ENCODE results near the gene FOXI2. TPM values are rescaled to one million over a fixed set of nuclear protein-coding genes. Genes with fewer than 3 reads are reported as not detected.

The FOXI2 gene
- total and polyA plus RNA-seq, 3 donors from 2014 or later: 0.30 to 0.74 (median 0.47) TPM

DNA sequence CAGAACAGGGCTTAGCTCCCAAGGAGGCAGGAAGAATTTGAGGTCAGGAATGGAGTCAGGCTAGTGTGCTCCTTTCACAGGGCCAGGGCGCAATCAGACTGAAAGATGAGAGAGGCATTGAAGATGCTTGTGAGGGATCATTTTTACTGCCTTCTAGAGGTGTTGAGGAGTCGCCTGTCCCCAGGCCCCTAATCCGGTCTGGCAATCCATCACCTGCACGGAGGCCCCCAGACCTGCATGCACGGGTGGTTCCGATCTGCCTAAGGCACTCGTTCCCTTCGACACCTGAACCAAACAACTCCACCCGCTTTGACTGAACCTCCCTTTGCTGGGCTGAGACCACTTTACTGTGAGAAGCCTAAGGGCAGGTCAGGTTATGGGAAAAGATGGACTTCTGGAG lies 8.0 kb downstream of the FOXI2 start:
- TF ChIP-seq CTCF (IDR thresholded peaks at IDR 0.05): no peak
- no peak for TF ChIP-seq POLR2A (IDR thresholded peaks at IDR 0.05)
- intact Hi-C loops (cut with DNase I; ENCODE audit: low total_unique reads): no loop called here
- Histone ChIP-seq H3K27me3 (no peaks in the 10 kb centered on the region), H3K9me3 (no peaks in the 10 kb centered on the region), H3K4me1 (no peaks in the 10 kb centered on the region), H3K4me3 (no peak overlapping the region), H3K36me3 (ENCODE audit: low read depth, missing control alignments) (no peaks in the 10 kb centered on the region), H3K27ac (no peak overlapping the region)
- WGBS, 2 donors: 45 to 74% methylated on average over 8 to 9 of the region's 9 CpGs
- no peak for DNase-seq

DNA sequence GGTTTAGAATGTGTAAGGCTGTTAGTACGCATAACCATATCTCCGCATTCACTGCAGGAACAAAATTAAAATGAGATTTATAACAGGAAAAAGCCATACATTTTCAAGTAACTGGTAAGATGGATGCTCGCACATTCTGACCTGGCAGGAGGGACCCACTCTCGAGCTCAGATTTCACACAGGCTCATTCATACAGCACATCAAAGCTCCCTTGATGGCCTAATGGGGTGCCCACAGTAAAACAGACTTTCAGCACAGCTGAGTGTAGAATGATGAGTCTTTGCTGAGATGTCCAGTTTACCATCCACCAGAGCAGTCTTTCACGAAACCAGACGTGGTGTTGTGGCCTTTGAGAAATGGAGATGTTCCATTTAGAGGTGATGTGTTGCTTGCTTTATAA lies 8.9 kb downstream of the FOXI2 start:
- WGBS, 2 donors: 75 to 81% methylated on average over 6 of the region's 6 CpGs
- intact Hi-C loops (cut with DNase I; ENCODE audit: low total_unique reads): no loop called here
- Histone ChIP-seq H3K9me3 (no peaks in the 10 kb centered on the region), H3K36me3 (ENCODE audit: low read depth, missing control alignments) (no peaks in the 10 kb centered on the region), H3K4me3 (no peak overlapping the region), H3K4me1 (no peaks in the 10 kb centered on the region), H3K27me3 (no peaks in the 10 kb centered on the region), H3K27ac (no peak overlapping the region)
- TF ChIP-seq POLR2A (IDR thresholded peaks at IDR 0.05) (no peak), CTCF (IDR thresholded peaks at IDR 0.05) (no peak)
- DNase-seq: no peak

- intact Hi-C loops (cut with DNase I; ENCODE audit: low total_unique reads): no loop called here
- Histone ChIP-seq H3K4me3 (no peak overlapping the region), H3K27ac (no peak overlapping the region), H3K9me3 (no peaks in the 10 kb centered on the region), H3K4me1 (no peaks in the 10 kb centered on the region), H3K27me3 (no peaks in the 10 kb centered on the region), H3K36me3 (ENCODE audit: low read depth, missing control alignments) (no peaks in the 10 kb centered on the region)
- no peak for DNase-seq
- WGBS, 2 donors: 55 to 61% methylated on average over 3 of the region's 3 CpGs
- no peak for TF ChIP-seq CTCF (IDR thresholded peaks at IDR 0.05)
- no peak for TF ChIP-seq POLR2A (IDR thresholded peaks at IDR 0.05)
Observed at GRCh38 chr10:127755753-127756152, 18.8 kb downstream of the FOXI2 start.

DNA sequence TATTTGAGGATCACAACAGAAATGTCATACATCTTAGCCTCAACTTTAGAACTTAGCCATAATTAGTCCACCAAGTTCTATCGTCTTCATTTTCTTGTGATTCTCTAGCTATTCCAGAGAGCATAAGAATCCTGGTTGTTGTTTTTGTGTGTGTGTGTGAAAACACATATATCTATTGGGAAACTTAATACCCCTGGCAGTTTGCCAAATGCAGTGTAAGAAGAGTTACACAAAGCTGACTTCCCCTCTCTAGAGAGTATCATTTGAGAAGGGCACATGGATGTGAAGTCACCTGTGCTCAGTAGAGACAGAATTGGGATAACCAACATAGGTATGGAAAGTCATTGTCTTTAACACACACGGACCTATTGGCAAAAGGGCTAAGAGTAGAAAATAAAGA lies 19.3 kb downstream of the FOXI2 start:
- no peak overlapping the region for H3K27ac ChIP-seq
- no peaks in the 10 kb centered on the region for H3K4me1 ChIP-seq
- WGBS, 2 donors: 80 to 83% methylated on average over 2 of the region's 2 CpGs
- H3K9me3 ChIP-seq: no peaks in the 10 kb centered on the region
- H3K27me3 ChIP-seq: no peaks in the 10 kb centered on the region
- no peaks in the 10 kb centered on the region for H3K36me3 ChIP-seq (ENCODE audit: low read depth, missing control alignments)
- no peak overlapping the region for H3K4me3 ChIP-seq
- no peak for DNase-seq
- intact Hi-C loops (cut with DNase I; ENCODE audit: low total_unique reads): no loop called here
- TF ChIP-seq CTCF (IDR thresholded peaks at IDR 0.05) (no peak), POLR2A (IDR thresholded peaks at IDR 0.05) (no peak)

DNA sequence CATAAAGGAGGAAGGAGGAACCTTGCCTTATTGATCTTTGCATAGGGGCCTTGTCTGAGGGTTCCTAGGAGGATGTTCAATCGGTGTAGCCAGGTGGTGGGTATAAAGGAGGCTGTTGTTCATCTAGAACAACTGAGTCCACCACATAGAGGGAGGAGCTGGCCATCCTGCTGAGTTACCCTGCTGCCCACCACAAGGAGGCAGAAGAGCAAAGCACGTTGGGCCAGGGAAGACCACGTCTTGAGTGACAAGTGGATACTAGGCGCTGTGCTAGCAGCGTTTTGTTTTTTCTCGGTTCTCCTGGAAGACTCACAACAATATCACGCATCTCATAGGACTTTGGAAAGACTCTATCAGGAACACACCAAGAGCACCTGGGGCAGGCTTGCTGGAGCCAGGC lies 20.0 kb downstream of the FOXI2 start:
- no peak for DNase-seq

More for the DNA sequence above, 20.0 kb downstream of the FOXI2 start:
- TF ChIP-seq CTCF (IDR thresholded peaks at IDR 0.05) (no peak), POLR2A (IDR thresholded peaks at IDR 0.05) (no peak)
- Histone ChIP-seq H3K27me3 (no peaks in the 10 kb centered on the region), H3K4me1 (no peaks in the 10 kb centered on the region), H3K4me3 (no peak overlapping the region), H3K36me3 (ENCODE audit: low read depth, missing control alignments) (no peaks in the 10 kb centered on the region), H3K27ac (no peak overlapping the region), H3K9me3 (no peaks in the 10 kb centered on the region)
- intact Hi-C loops (cut with DNase I; ENCODE audit: low total_unique reads): no loop called here
- 84 to 88% methylated on average over 7 of the region's 7 CpGs for WGBS, 2 donors

Data from testis (tissue), 3 donors.